GM12892 (cell line): ENCODE data around the gene MRPL34.

Source experiments
- POLR2A ChIP-seq: IDR thresholded peaks from 2 replicates; pipeline ENCODE4 v1.6.1; 2011; ENCODE audit warnings: low read depth, low read length, control low read depth
- POLR2AphosphoS5 ChIP-seq: IDR thresholded peaks from 2 replicates; pipeline ENCODE4 v1.6.1; 2011; ENCODE audit warnings: low read depth, low read length, control low read depth
- TAF1 ChIP-seq: IDR thresholded peaks from 2 replicates; pipeline ENCODE4 v1.6.1; 2011; ENCODE audit warnings: low read depth, mild to moderate bottlenecking, control low read depth, low read length, borderline replicate concordance

DNA sequence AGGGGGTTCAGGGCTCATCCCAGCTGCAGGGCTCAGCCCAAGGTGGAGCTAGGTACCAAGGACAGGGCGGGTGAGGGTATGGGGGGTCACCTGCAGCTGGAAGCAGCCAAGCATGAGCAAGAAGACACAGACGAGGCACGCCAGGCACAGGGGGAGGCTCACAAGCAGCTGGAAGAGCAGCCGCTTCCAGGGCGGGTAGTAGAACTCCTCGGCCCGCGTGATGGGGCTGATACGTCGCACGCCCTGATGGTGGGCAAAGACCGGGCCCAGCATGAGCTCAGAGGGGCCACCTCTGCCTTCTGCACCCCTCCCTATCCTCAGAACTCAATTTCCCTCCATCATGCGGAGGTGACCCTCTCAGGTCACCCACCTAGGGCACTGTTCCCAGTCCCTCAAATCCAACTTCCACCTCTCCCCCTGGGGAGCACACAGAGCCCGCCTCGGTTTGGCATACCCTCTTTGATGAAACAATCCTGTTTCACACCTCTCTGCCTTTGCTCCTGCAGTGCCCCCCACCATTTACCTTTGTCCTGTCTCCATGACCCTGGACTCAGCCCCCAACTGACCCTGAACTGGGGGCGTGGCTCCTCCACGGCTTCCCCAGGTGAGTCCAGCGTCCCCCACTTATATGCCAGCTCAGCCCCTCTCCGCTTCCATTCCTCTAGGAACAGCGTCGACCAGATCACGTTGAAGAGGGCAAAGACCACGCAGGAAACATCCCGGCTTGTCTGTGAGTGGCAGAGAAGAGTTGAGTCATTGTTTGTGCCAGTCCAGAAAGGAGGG, 24.8 kb downstream of the MRPL34 start:
- TF ChIP-seq POLR2A (no peak), POLR2AphosphoS5 (no peak), TAF1 (no peak)
